HepG2 (cell line): ENCODE data around the gene SLC38A2. TPM values are rescaled to one million over a fixed set of nuclear protein-coding genes. Genes with fewer than 3 reads are reported as not detected.

Experiments
- ARID5B ChIP-seq: IDR thresholded peaks from 2 replicates; pipeline ENCODE4 v1.4.0; 2020; ENCODE audit warnings: mild to moderate bottlenecking, missing genetic modification reagents
- E2F2 ChIP-seq: sonication (generic); formaldehyde crosslinking; IDR thresholded peaks from 2 replicates; pipeline ENCODE4 v1.4.0; 2020; ENCODE audit warnings: missing genetic modification reagents, borderline replicate concordance
- HMG20B ChIP-seq: conservative IDR thresholded peaks from 2 replicates; pipeline ENCODE4 v1.6.1; 2016; ENCODE audit warnings: missing genetic modification reagents, missing compliant biosample characterization
- RERE ChIP-seq: IDR thresholded peaks from 2 replicates; pipeline ENCODE4 v1.6.1; 2016; ENCODE audit warnings: low read depth, missing genetic modification reagents, missing compliant biosample characterization
- REXO4 ChIP-seq: sonication (generic); formaldehyde crosslinking; IDR thresholded peaks from 2 replicates; pipeline ENCODE4 v1.8.0; 2022; ENCODE audit warnings: missing genetic modification reagents, mild to moderate bottlenecking, borderline replicate concordance
- RXRB ChIP-seq: IDR thresholded peaks from 2 replicates; pipeline ENCODE4 v1.6.1; 2016; ENCODE audit warnings: borderline replicate concordance, missing genetic modification reagents, missing compliant biosample characterization
- SKI ChIP-seq: fragments of 450-650 bp; IDR thresholded peaks from one replicate; pipeline ENCODE4 v1.6.1; 2018; ENCODE audit warnings: mild to moderate bottlenecking; ENCODE audit not compliant: partially characterized antibody
- SNAI1 ChIP-seq: sonication (generic); formaldehyde crosslinking; IDR thresholded peaks from 2 replicates; pipeline ENCODE4 v1.5.0; 2020; ENCODE audit warnings: mild to moderate bottlenecking, missing genetic modification reagents, borderline replicate concordance
- SPEN ChIP-seq: sonication (generic); formaldehyde crosslinking; IDR thresholded peaks from 2 replicates; pipeline ENCODE4 v1.5.1; 2020; ENCODE audit warnings: low read depth, mild to moderate bottlenecking, missing genetic modification reagents
- ZFY ChIP-seq: sonication (generic); formaldehyde crosslinking; IDR thresholded peaks from 2 replicates; pipeline ENCODE4 v1.4.0; 2020; ENCODE audit warnings: missing genetic modification reagents
- ZIK1 ChIP-seq: sonication (generic); formaldehyde crosslinking; IDR thresholded peaks from 2 replicates; pipeline ENCODE4 v1.5.0; 2020; ENCODE audit warnings: mild to moderate bottlenecking, low read depth, missing genetic modification reagents, borderline replicate concordance
- ZNF329 ChIP-seq: sonication (generic); formaldehyde crosslinking; IDR thresholded peaks from 2 replicates; pipeline ENCODE4 v1.9.0; 2021; ENCODE audit warnings: low read depth, mild to moderate bottlenecking, missing genetic modification reagents
- ZNF333 ChIP-seq: sonication (generic); formaldehyde crosslinking; IDR thresholded peaks from 2 replicates; pipeline ENCODE4 v1.4.0; 2020; ENCODE audit warnings: mild to moderate bottlenecking, missing genetic modification reagents, borderline replicate concordance
- ZNF709 ChIP-seq: sonication (generic); formaldehyde crosslinking; IDR thresholded peaks from 2 replicates; pipeline ENCODE4 v1.5.0; 2020; ENCODE audit warnings: mild to moderate bottlenecking, missing genetic modification reagents
- ZNF749 ChIP-seq: sonication (generic); formaldehyde crosslinking; IDR thresholded peaks from 2 replicates; pipeline ENCODE4 v1.8.0; 2022; ENCODE audit warnings: mild to moderate bottlenecking, missing genetic modification reagents, moderate library complexity, borderline replicate concordance
- ZNF782 ChIP-seq: sonication (generic); formaldehyde crosslinking; IDR thresholded peaks from 2 replicates; pipeline ENCODE4 v1.4.0; 2020; ENCODE audit warnings: missing genetic modification reagents, mild to moderate bottlenecking, borderline replicate concordance
- ZNF792 ChIP-seq: IDR thresholded peaks from 2 replicates; pipeline ENCODE4 v1.6.1; 2016
- polyA plus RNA-seq, 8 experiments: library from polyadenylated mRNA; depleted of rRNA in 3 of 8; stranded (reverse) in 7 of 8; unstranded in 1 of 8; fragments of >200 nt; fragmentation: Illumina TruSeq in 4 of 8; extraction: Trizol in 4 of 8; gene quantifications; 2 replicates each; pipeline versions ENCODE4 v1.2.1 to v1.2.3, GENCODE V29; 2011 to 2016; ENCODE audit warnings: low read depth in 4 of 8, missing spikeins in 1 of 8, mixed read lengths in 1 of 8; ENCODE audit not compliant: insufficient read depth in 1 of 8
- total RNA-seq, 5 experiments: library from RNA; depleted of rRNA; stranded (reverse); fragments of >200 nt; fragmentation: Illumina TruSeq; extraction: Trizol; gene quantifications; 2 replicates each; pipeline ENCODE4 v1.2.3, GENCODE V29; 2016; ENCODE audit warnings: low read depth in 1 of 5

SLC38A2 gene
- total and polyA plus RNA-seq, 2 of the 13 experiments (the other 11 are each of a cell fraction or from before 2014, with no cell fraction given), result 368 to 880 TPM

GRCh38 chr12:46357438-46358324 is 14.9 kb downstream of the SLC38A2 start (continued):
- TF ChIP-seq RERE (CRISPR knock-in tag) (peak; percentile 1; the same call in 1 of the 2 replicates), ZNF792 (CRISPR knock-in tag) (peak; percentile 37; the same call in 1 of the 2 replicates), ZNF782 (CRISPR knock-in tag) (no peak), ZNF333 (CRISPR knock-in tag) (no peak; the same call in 1 of the 2 replicates), SPEN (CRISPR knock-in tag) (no peak), E2F2 (CRISPR knock-in tag) (0 out of 2 replicates have a peak, but pooled peaks have one; percentile 39), HMG20B (CRISPR knock-in tag) (0 out of 2 replicates have a peak, but pooled peaks have one; percentile 17), ARID5B (peak; percentile 39; the same call in 1 of the 2 replicates), ZNF749 (CRISPR knock-in tag) (peak; percentile 50; the same call in 1 of the 2 replicates), SKI (no peak), ZIK1 (CRISPR knock-in tag) (no peak), ZNF329 (peak; percentile 64; the same call in 1 of the 2 replicates), ZNF709 (CRISPR knock-in tag) (no peak; the same call in 1 of the 2 replicates), REXO4 (CRISPR knock-in tag) (peak; percentile 31; the same call in 1 of the 2 replicates), SNAI1 (0 out of 2 replicates have a peak, but pooled peaks have one; percentile 62), RXRB (CRISPR knock-in tag) (peak; percentile 19), ZFY (0 out of 2 replicates have a peak, but pooled peaks have one; percentile 15)
